RCC 7860 (cell line): ENCODE data around the gene SHLD2.
"Not testable (repeated sequence)": the region's sequence is repeated elsewhere in the genome, so short reads cannot be mapped to it uniquely, and the experiment has no call there.

Source experiments
- DNase-seq: peaks from one replicate; pipeline ENCODE4 v3.0.0-alpha.2; 2015; ENCODE audit warnings: low spot score
- FAIRE-seq: peaks from 2 replicates; lab custom pipeline; 2012; peaks lifted over from hg19 to GRCh38; lab: Jason Lieb, UNC

Gene SHLD2, protein sequence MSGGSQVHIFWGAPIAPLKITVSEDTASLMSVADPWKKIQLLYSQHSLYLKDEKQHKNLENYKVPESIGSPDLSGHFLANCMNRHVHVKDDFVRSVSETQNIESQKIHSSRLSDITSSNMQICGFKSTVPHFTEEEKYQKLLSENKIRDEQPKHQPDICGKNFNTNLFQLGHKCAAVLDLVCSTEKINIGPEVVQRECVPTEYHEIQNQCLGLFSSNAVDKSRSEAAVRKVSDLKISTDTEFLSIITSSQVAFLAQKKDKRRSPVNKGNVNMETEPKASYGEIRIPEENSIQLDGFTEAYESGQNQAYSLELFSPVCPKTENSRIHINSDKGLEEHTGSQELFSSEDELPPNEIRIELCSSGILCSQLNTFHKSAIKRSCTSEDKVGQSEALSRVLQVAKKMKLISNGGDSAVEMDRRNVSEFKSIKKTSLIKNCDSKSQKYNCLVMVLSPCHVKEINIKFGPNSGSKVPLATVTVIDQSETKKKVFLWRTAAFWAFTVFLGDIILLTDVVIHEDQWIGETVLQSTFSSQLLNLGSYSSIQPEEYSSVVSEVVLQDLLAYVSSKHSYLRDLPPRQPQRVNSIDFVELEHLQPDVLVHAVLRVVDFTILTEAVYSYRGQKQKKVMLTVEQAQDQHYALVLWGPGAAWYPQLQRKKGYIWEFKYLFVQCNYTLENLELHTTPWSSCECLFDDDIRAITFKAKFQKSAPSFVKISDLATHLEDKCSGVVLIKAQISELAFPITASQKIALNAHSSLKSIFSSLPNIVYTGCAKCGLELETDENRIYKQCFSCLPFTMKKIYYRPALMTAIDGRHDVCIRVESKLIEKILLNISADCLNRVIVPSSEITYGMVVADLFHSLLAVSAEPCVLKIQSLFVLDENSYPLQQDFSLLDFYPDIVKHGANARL

DNA sequence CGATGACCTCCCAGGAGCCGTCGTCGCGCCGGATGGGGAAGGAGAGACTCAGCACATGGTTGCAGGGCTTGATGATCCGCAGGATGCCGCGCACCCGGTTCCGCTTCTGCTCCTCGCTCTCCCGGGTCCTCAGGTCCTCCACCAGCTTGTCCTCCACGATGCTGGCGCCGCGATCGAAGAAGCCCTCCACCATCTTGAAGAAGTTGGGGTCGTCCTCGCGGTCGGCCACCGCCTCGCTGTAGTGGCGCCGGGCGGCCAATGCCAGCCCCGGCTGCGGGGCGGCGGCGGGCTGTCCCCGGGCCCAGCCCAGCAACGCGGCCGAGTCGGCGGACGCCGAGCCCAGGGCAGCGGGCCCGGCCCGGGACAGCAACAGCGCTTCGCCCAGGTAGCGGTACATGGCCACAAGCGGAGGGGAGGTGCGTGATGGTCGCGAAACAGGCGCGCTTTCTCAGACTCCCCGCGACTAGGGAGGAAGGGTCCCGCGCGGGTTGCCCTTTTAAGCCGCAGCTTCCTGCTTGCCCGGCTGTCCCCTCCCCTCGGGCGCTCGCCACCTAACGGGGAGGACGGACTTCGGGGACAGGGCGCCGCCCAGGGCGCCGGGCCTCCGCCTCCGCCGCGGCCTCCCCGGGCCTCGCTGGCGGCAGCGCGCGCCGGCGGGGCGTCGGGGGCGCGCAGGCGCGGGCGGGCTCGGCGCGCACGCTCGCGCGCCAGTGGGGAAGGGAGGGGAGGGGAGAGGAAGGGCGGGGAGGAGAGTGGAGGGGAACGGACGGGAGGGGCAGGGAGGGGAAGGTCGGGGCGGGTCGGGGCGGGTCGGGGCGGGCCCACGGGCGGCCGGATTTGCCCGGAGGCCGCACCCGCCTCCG lies at the start of gene SHLD2, which contains the start of gene GLUD1:
Gene SHLD2, plus strand, starts transcription at position 834 of the 863 bp plus-strand sequence. CDS start 56,149 bp downstream, outside the sequence.
Gene GLUD1, minus strand, starts transcription at position 471 of the 863 bp plus-strand sequence. Its CDS starts 74 bp downstream, at position 397.
- no peak for FAIRE-seq

DNA sequence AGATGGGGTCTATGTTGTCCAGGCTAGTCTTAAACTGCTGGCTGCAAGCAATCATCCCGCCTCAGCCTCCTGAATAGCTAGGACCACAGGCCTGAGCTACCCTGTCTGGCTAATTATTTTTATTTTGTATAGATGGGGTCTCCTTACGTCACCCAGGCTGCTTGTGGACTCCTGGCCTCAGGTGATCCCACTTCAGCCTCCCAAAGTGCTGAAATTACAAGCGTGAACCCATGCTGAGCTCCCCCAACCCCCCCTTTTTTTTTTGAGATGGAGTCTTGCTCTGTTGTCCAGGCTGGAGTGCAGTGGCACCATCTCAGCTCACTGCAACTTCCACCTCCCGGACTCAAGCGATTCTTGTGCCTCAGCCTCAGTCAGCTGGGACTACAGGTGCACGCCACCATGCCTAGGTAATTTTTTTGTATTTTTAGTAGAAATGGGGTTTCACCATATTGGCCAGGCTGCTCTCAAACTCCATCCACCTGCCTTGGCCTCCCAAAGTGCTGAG lies 49.5 kb upstream of the SHLD2 start:
- FAIRE-seq = no peak
- DNase-seq = no peak

More for the DNA sequence above, at the start of gene SHLD2, which contains the start of gene GLUD1:
- DNase-seq = peak; percentile 86

DNA sequence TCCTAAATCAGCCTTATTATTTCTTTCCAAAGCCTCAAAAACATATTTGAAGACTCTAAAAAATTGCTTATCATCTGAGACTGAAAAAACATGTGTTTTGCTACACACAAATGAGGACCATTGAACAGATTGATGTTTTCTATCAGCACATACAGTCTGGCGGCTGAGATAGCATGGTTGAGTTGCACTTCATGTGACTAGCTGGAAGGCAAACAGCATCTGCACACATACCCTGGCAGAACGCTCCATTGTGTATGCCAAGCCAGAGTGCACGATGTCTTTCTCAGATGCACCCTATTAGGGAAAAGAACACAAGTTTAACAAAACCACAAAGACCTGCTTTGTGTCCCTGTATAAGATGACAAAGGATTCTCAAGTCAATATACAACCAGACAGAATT lies 41.9 kb upstream of the SHLD2 start:
- DNase-seq (no peak), FAIRE-seq (no peak)

DNA sequence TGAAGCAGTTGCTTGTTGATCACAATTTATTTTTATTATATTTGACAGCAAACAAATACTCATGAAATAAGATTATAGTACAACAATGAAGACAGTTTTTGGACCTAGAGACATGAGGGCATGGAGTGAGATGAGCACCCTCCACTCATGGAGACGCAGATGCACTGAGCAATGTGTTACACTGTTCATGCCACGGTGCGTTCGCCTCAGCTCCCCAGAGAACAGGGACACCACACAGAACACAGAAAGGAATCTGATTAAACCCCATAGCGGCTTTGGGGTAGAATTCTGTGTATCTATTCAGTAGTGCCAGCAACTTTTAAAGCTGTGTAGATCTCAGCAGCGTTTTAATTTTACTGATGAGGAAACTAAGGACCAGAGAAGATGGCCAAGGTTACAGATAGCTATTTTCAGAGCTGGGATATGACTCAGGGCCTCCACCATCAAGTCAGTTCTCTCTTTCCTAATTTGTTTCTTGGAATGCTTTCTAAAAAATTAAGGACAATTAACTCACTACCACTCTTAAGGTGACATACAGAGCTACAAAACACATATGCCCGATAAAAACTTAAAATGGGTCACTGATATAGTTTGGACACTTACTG lies 41.3 kb upstream of the SHLD2 start:
- DNase-seq (no peak), FAIRE-seq (no peak)

DNA sequence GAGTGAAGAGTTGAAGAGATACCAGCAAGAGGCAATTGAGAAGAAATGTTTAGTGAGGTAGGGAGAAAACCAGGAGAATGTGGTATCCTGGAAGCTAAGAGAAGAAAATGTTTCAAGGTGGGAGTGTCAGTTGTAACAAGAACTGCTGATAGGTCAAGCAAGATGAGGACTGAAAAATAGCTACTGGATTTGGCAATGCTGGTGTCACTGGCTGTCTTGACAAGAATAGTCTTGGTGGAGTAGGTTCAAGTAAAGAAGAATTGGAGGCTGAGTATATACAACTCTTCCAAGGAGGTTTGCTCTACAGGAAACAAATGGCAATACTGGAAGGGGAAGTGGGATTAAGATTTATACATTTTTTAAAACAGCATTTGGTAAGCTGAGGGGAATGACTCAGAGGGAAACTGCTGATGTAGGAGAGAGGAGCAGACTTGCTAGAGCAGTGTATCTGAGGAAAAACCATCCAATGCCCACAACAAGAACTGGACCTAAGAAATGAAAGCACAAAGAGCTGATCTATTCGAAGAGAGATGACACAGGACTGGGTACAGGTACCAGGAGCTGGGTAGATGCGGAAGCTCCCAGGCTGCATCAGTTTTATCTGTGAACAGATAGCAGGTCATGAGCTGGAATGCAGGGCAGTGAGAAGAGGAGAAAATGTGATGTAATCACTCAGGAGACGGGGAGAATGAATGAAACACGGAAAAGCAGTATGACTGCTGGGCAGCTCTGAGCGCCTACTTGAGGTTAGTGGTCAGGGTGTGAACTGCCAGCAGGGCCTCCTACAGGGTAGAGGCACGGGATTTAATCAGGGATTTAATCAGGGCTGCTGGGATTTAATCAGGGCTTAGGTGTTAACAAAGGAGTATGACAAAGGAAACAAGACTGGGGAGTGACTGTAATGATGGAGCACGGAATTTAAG lies 40.4 kb upstream of the SHLD2 start:
- no peak for FAIRE-seq
- DNase-seq = no peak

DNA sequence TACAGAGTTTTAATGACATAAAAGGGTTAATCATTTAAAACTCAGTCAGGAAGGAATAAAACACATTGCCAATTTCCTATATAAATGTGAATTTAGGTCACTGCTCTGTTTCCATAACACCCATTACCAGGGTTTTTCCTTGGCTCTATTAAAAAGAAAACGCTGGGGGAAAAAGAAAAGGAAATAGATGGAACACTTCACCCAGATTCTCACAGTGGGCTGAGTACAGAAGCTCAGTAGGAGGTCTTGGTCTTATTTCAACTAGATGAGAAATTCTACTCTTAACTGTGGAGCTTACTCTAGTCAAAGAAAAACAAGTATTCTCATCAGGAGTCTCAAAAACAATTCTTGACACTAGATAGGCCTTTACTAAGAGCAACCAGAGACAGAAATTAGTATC lies 36.8 kb upstream of the SHLD2 start:
- no peak for FAIRE-seq
- DNase-seq = no peak

DNA sequence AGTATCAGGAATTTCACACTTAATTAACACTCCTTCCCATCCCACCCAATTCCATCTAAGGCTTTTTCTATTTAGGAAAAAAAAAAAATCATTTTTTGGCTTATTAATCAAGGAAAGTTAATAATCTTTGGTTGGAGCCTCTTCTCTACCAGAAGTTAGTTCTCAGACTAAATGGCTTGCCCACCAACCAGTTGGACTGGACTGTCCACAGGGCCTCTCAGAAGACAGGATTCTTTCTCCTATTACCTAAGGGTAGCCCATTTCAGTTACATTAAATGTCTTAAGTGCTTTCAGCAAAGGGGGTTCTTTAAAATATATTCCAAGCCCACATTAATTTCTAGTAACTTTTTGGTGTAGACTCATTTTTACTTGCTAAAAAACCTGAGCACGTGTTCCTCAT lies 35.6 kb upstream of the SHLD2 start:
- no peak for FAIRE-seq
- DNase-seq = no peak

DNA sequence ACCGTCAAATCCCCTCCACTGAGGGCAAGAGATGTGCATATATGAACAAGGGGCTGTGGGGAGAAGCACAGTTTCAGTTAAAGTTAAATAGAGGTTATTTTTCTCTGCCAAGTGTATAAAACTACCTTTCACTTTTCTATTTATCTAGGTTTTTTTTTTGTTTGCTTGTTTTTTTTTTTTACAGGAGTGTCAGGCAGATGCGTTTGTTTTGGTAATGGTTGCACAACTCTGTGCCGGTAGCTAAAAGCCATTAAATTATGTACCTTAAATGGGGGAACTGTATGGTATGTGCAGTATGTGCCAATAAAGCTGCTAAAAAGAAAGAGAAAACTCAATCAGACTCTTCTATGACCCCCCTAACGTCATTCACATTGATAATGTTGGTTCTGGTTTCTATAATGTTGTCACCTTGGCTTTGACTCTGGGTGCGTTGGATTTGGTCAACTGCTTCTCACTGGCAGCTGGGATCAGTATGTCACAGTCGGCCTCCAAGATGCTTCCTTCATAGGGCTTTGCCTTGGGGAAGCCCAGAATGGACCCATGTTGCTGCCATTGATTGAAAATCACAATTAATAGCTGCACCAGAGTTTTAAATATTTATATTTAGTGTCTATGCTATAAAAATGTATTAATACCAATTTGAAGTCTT lies 34.6 kb upstream of the SHLD2 start:
- FAIRE-seq (no peak), DNase-seq (no peak)

DNA sequence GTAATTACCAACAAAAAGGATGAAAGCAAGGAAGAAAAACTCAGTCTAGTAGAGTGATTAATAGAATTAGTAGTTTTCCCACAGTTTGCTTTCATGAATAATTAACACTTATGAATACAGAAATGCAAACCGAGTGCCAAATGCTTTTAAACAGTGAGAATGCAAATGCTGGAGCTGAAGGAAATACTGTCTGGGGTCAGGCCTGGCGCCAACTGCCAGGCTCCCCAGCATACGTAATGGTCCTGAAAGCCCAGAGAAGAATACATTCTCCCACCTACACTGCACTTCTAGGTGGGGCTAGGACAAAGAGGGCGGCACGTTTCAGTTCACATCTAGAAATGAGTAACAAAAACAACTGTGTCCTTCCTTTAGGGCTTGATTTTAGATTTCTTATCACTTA lies 30.4 kb upstream of the SHLD2 start:
- FAIRE-seq = no peak
- no peak for DNase-seq

DNA sequence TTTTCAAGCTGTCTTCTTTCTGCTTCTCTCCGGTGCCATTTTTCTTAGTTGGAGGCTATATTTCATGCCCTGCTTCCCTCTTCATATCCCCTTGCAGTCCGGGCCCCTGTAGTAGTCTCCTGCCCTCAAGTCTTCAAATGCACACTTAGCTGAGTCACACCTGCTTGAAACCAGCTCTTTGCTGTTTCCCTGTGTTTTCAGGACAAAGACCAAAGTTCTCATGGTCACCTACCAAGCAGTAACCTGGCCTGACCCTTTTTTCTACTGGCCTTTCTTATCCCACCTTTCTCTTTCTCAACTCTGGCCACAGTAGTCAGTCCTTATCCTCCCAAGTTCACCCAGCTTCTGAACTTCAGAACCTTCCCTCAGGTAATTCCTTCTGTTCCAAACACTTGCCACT lies 28.8 kb upstream of the SHLD2 start:
- FAIRE-seq = no peak
- no peak for DNase-seq

DNA sequence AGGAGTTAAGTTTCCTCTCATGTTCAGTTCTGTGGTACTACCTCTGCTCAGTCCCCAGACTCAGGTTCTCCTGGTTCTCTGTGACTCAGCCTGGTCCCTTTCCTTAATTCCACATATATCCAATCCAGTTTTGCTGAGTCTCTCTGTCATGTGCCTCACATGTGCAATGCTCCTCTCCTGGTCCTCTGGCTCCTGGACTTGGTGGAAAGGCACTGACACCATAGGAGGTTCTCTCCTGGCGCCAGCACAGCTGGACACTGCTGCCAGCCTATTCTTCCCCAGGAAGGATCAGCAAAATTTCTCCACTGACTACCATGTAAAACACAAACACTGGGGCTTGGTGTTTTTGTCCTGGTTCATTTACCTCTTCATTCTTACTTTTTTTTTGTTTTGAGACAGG lies 28.1 kb upstream of the SHLD2 start:
- no peak for FAIRE-seq
- no peak for DNase-seq

DNA sequence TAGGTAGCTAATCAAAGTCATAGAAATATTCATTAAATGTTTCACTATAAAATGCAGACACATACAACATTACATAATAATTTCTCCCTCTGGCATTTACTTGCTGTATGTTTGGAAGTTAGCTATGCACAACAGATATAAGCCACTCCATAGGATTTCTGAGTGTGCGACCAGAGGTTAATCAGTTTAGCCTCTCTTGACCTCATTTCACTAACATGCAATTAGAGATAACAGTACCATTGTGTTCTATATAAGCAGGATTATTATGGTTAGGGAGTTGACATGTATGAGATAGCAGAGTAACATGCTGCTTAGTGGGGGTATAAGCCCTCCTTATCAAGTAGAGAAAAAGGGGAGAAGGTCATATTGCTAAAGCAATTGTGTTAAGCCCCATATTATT lies 26.7 kb upstream of the SHLD2 start:
- FAIRE-seq = no peak

DNA sequence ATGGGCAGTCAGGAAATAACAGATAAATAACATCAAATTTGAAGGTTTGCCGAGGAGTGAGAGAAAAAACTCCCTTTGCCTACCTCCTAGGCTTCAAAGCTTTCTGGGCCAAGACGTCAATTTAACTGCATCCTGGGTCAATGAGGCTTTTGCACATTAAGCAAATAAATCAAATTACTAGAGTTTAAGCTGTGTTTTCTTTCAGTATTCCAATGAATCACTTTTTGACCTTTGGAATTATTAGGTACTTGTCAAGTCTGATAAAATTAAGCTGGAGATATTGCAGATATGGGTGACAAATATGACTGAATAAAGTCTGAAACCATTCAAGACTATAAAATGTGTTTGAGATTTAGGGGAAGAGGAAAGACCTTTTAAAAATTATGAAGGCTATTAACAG lies 22.6 kb upstream of the SHLD2 start:
- FAIRE-seq (no peak), DNase-seq (no peak)

More for the DNA sequence above, 26.7 kb upstream of the SHLD2 start:
- DNase-seq = no peak

DNA sequence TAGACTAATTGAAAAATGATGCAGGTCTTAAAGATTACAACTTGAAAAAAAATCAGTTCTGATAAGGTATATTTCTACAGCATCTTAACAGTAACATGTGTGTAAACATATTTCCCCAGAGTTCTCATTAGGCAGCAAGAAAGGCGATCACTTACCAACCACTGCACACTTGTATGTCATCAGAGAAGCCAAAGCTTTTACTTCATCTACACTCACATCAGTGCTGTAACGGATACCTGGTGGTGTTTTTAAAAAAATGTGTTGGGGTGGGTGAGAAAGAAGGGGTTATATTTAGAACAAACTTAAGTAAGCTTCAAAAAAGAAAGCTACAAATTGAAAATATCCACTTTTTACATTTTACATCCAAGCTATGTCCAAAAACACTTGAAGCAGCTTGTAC lies 18.6 kb upstream of the SHLD2 start:
- not testable (repeated sequence) for DNase-seq, FAIRE-seq

DNA sequence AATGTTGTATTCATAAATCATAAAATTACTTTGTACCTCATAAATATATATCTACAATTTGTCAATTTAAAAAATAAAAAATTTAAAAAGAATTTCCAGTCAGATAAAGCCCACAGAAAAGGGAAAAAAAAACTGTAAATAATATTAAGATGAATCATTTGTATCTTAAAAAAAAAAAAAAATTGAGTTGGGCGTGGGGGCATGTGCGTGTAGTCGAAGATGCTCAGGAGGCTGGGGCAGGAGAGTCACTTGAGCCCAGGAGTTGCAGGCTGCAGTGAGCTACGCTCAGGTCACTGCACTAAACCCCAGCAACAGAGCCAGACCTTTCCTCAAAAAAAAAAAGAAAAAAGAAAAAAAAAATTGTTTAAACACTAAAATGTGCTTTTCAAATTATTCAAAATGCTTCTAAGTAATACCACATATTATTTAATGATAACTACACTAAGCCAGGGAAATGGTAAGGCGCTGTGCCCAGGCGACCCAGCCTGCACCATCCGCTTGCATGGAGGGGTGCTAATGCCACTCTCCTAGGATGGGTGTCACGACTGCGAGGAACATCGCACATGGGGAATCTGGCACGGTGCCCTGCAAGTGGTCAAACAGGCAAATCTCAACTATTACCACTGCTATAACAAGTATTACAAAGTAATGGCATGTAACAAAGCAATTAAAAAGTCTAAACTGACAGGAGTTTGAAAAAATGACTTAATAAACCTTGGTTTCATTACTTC lies 15.7 kb upstream of the SHLD2 start:
- no peak for FAIRE-seq
- no peak for DNase-seq

DNA sequence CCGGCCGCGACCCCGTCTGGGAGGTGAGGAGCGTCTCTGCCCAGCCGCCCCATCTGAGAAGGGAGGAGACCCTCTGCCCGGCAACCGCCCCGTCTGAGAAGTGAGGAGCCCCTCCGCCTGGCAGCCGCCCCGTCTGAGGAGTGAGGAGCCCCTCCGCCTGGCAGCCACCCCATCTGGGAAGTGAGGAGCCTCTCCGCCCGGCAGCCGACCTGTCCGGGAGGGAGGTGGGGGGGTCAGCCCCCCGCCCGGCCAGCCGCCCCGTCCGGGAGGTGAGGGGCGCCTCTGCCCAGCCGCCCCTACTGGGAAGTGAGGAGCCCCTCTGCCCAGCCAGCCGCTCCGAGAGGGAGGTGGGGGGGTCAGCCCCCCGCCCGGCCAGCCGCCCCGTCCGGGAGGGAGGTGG lies 14.4 kb upstream of the SHLD2 start:
- DNase-seq, FAIRE-seq: not testable (repeated sequence)

DNA sequence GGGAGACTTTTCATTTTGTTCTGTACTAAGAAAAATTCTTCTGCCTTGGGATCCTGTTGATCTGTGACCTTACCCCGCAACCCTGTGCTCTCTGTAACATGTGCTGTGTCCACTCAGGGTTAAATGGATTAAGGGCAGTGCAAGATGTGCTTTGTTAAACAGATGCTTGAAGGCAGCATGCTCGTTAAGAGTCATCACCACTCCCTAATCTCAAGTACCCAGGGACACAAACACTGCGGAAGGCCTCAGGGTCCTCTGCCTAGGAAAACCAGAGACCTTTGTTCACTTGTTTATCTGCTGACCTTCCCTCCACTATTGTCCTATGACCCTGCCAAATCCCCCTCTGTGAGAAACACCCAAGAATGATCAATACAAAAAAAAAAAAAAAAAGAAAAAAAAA lies 13.4 kb upstream of the SHLD2 start:
- FAIRE-seq, DNase-seq: not testable (repeated sequence)

DNA sequence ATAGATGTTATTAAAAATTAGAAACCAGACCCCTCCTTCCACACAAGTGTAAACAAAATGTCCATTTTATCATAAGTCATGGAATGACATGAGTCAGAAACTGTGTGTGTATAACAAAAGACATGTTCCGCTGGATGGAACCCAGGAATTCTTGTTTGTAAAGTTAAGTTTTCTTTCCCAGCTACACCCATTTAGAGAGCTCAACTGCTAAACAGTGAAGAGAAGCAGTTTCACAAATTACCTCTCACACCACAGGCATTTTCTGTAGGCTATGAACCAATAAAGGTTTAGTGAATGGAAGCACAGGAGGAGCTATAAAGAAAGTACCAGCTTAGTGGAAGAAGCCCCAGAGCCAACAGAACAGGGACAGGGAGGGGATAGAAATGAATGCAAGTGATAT lies 12.8 kb upstream of the SHLD2 start:
- peak; percentile 64 for DNase-seq
- FAIRE-seq = peak; percentile 91
